Fibroblast of pulmonary artery (primary cell): ENCODE data around the gene UBE4A.

ENCODE experiments used
- DNase-seq: peaks from one replicate; pipeline ENCODE4 v3.0.0-alpha.2; 2010; ENCODE audit warnings: low read depth
- H3K4me3 ChIP-seq: replicated peaks from 2 replicates; pipeline ENCODE4 v1.5.1; 2011; ENCODE audit warnings: low read depth, mild to moderate bottlenecking, control low read depth, low read length, moderate library complexity
- CTCF ChIP-seq: IDR thresholded peaks from 2 replicates; pipeline ENCODE4 v1.5.1; 2011; ENCODE audit warnings: mild to moderate bottlenecking, control low read depth, low read length, inconsistent platforms; ENCODE audit errors: missing control alignments

UBE4A gene

GRCh38 chr11:118373871-118374270 is 14.5 kb downstream of the UBE4A start:
- H3K4me3 ChIP-seq: no peak overlapping the region
- TF ChIP-seq CTCF: no peak
- no peak for DNase-seq

GRCh38 chr11:118374729-118375128 is 15.3 kb downstream of the UBE4A start:
- no peak overlapping the region for H3K4me3 ChIP-seq
- no peak for TF ChIP-seq CTCF
- no peak for DNase-seq

GRCh38 chr11:118375978-118376377 is 16.6 kb downstream of the UBE4A start:
- no peak for TF ChIP-seq CTCF
- no peak for DNase-seq
- H3K4me3 ChIP-seq: no peak overlapping the region

GRCh38 chr11:118379497-118379896 is 20.1 kb downstream of the UBE4A start:
- DNase-seq: no peak
- TF ChIP-seq CTCF: no peak
- no peak overlapping the region for H3K4me3 ChIP-seq

- TF ChIP-seq CTCF: no peak
- DNase-seq: no peak
- H3K4me3 ChIP-seq: no peak overlapping the region
These were observed 21.2 kb downstream of the UBE4A start for GRCh38 chr11:118380571-118380970.

- H3K4me3 ChIP-seq: no peak overlapping the region
- no peak for TF ChIP-seq CTCF
- DNase-seq: no peak
These were observed 23.6 kb downstream of the UBE4A start for GRCh38 chr11:118382954-118383353.

- DNase-seq: no peak
- no peak for TF ChIP-seq CTCF
- no peak overlapping the region for H3K4me3 ChIP-seq
These were observed 24.3 kb downstream of the UBE4A start for GRCh38 chr11:118383657-118384056.
